ENCODE measurements around the gene TMEM220.

DNA sequence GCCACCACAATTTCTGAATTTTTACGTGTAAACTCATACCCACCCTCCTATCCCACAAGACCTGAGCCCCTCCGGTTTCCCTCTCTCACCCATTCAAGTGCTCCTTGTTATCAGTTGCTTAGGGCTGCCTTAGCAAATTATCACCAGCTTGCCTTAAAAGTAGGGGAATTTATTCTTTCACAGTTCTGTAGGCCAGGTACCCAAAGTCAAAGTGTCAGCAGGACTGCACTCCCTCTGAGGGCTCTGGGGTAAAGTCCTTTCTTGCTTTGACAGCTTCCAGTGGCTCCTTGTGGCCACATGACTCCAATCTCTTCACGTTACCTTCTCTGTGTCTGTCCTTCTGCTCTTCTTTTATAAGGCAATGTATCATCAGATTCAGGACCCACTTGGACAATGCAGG is 7.9 kb upstream of the TMEM220 start:
- TF ChIP-seq SMC3 (IDR thresholded peaks at IDR 0.05; ENCODE audit: low read depth, low read length) = no peak
- TF ChIP-seq CTCF (conservative IDR thresholded peaks at IDR 0.05; ENCODE audit: low read depth, low read length) = no peak
- no peak for TF ChIP-seq BHLHE40 (IDR thresholded peaks at IDR 0.05; ENCODE audit: low read depth, low read length)
- TF ChIP-seq RAD21 (IDR thresholded peaks at IDR 0.05; ENCODE audit: low read length) = no peak

Data from IMR-90 (cell line).